Measurements from ENCODE around the gene NCAPD2.
A peak's percentile ranks its signal among the peaks of the same experiment; 100 is the strongest.

Gene NCAPD2

GRCh38 chr12:6533923-6534694 lies 40.2 kb downstream of the NCAPD2 start, which contains the start of gene GAPDH (continued):
- TF ChIP-seq ZNF148 (tag by site-specific recombination; IDR thresholded peaks at IDR 0.05; ENCODE audit: borderline replicate concordance) (no peak), ZNF658 (tag by site-specific recombination; IDR thresholded peaks at IDR 0.05) (no peak), ZNF837 (tag by site-specific recombination; IDR thresholded peaks at IDR 0.05) (no peak), ZNF133 (tag by site-specific recombination; IDR thresholded peaks at IDR 0.05) (no peak), ZNF280C (tag by site-specific recombination; IDR thresholded peaks at IDR 0.05) (no peak), TSHZ1 (tag by site-specific recombination; IDR thresholded peaks at IDR 0.05; ENCODE audit: borderline replicate concordance) (no peak), ZSCAN16 (tag by site-specific recombination; IDR thresholded peaks at IDR 0.05) (no peak), ZNF366 (tag by site-specific recombination; conservative IDR thresholded peaks at IDR 0.05) (no peak), BCL6B (tag by site-specific recombination; IDR thresholded peaks at IDR 0.05) (no peak), ZNF274 (IDR thresholded peaks at IDR 0.05; ENCODE audit: low read length) (no peak), ZNF274 (tag by site-specific recombination; IDR thresholded peaks at IDR 0.05; ENCODE audit: borderline replicate concordance) (no peak), ZNF221 (tag by site-specific recombination; IDR thresholded peaks at IDR 0.05; ENCODE audit: borderline replicate concordance) (no peak), ZNF639 (tag by site-specific recombination; IDR thresholded peaks at IDR 0.05) (no peak), ZNF302 (tag by site-specific recombination; IDR thresholded peaks at IDR 0.05; ENCODE audit: low read depth) (no peak), ZNF26 (tag by site-specific recombination; IDR thresholded peaks at IDR 0.05) (no peak), PATZ1 (tag by site-specific recombination; IDR thresholded peaks at IDR 0.05) (peak; percentile 26), ZBTB21 (tag by site-specific recombination; IDR thresholded peaks at IDR 0.05) (peak; percentile 51; the same call in 1 of the 2 replicates), ZSCAN4 (tag by site-specific recombination; IDR thresholded peaks at IDR 0.05) (0 out of 2 replicates have a peak, but pooled peaks have one; percentile 10), ZNF747 (tag by site-specific recombination; IDR thresholded peaks at IDR 0.05) (no peak), ZNF580 (tag by site-specific recombination; IDR thresholded peaks at IDR 0.05) (peak; percentile 5; the same call in 1 of the 2 replicates), ZNF214 (tag by site-specific recombination; IDR thresholded peaks at IDR 0.05; ENCODE audit: borderline replicate concordance) (no peak), ZNF555 (tag by site-specific recombination; conservative IDR thresholded peaks at IDR 0.05) (no peak)
